ENCODE results near the gene FRAT1.
A peak's percentile ranks its signal among the peaks of the same experiment; 100 is the strongest.

FRAT1 gene

DNA sequence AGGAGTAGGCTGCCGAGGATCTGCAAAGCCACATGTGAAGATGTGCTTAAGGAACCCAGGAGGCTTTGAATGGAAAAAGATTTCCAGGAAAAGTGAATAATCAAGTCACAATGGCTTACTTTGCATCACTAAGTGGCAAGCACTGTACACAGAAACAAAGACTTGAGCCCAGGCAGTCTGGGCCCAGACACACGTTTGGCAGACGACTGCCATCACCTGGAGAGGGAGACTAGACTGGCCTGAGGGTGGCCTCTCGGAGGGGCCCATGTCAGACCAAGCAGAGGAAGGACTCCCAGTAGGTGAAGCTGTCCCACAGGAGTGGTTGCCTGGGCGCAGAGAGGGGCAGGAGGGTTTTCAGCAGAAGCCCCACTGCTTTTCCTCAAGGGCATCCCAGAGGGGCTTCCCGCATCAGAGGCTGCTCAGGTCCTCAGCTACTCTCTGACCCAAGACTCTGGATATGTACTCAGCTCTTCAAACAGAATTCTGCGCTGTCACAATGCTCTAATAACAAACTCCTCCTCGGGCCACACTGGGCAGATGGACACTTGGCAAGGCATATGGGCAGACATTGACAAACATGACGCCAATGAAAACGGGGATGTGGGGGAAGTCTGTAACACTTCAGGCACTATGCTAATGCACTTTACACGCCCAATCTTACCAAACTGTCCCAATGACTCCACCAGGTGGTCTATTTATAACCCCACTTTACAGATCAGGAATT lies 43.4 kb downstream of the FRAT1 start:
- no peaks in the 10 kb centered on the region for H3K4me1 ChIP-seq (ENCODE audit: control insufficient read depth in 1 of 2, insufficient read depth in 2 of 2, low read length in 2 of 2)
- H3K4me3 ChIP-seq (ENCODE audit: low read depth in 1 of 2, low read length in 2 of 2) = no peak overlapping the region
- H3K27ac ChIP-seq (ENCODE audit: low read depth, low read length) = no peak overlapping the region
- no peaks in the 10 kb centered on the region for H3K27me3 ChIP-seq (ENCODE audit: control insufficient read depth in 1 of 2, insufficient read depth in 2 of 2, low read length in 2 of 2)
- no peak overlapping the region for H3K9ac ChIP-seq (ENCODE audit: low read depth in 1 of 2, low read length in 2 of 2)
- H3K36me3 ChIP-seq (ENCODE audit: control insufficient read depth in 1 of 2, insufficient read depth in 2 of 2, low read length in 2 of 2) = peaks cover 18 to 65% of the 10 kb centered on the region in 2 donors
- H3K9me3 ChIP-seq (ENCODE audit: control insufficient read depth in 1 of 2, low read length in 2 of 2) = no peaks in the 10 kb centered on the region

DNA sequence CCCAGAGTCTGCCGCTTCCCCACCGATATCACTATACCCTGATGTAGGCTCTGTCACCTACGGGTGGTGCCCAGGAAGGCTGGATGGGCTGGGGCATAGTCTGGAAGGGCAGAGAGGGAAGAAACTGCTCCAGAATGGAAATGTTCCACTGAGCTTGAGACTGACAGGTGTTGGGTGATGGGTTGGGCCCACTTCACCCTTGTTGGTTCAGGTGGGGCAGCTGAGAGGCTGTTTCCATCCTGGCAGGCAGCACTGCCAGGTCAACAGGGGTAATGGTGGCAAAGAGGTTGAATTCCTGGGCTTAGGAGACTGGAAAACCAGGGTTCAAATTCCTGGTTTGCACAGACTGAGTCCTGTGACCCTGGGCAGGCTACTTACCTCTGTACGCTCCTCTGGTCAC lies 44.0 kb downstream of the FRAT1 start:
- no peak overlapping the region for H3K4me3 ChIP-seq (ENCODE audit: low read depth in 1 of 2, low read length in 2 of 2)
- no peak overlapping the region for H3K9ac ChIP-seq (ENCODE audit: low read depth in 1 of 2, low read length in 2 of 2)
- peaks cover 18 to 65% of the 10 kb centered on the region in 2 donors for H3K36me3 ChIP-seq (ENCODE audit: control insufficient read depth in 1 of 2, insufficient read depth in 2 of 2, low read length in 2 of 2)
- H3K9me3 ChIP-seq (ENCODE audit: control insufficient read depth in 1 of 2, low read length in 2 of 2) = no peaks in the 10 kb centered on the region
- no peak overlapping the region for H3K27ac ChIP-seq (ENCODE audit: low read depth, low read length)
- no peaks in the 10 kb centered on the region for H3K4me1 ChIP-seq (ENCODE audit: control insufficient read depth in 1 of 2, insufficient read depth in 2 of 2, low read length in 2 of 2)
- H3K27me3 ChIP-seq (ENCODE audit: control insufficient read depth in 1 of 2, insufficient read depth in 2 of 2, low read length in 2 of 2) = no peaks in the 10 kb centered on the region

DNA sequence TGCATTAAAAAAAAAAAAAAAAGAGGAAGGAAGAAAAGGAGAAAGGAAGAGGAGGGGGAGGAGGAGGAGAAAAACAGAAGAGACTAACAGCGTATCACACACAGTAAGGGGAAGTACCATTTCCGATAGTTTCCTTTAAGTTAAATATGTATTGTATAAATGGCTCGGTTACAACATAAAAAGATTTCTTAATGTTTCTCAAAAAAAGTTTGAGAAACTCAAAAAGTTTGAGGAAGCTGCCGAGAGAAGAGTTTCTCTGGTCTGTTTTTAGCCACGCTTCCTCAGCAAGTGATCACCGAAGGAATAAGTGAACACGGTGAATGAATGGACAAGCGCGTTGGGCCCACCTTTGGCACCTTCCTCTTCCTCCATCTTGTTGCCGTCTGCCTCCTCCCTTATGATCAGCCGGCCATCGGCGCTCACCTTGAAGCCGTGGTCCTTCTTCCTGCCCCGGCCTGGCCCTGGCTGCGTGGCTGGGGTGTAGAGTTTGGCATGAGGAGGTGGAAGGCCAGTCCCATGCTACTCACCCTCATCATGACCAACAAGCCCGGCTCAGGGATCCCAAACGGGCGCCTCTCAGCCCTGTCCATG lies 46.8 kb downstream of the FRAT1 start:
- Histone ChIP-seq H3K4me1 (ENCODE audit: control insufficient read depth in 1 of 2, insufficient read depth in 2 of 2, low read length in 2 of 2) (no peaks in the 10 kb centered on the region), H3K36me3 (ENCODE audit: control insufficient read depth in 1 of 2, insufficient read depth in 2 of 2, low read length in 2 of 2) (peaks cover 18 to 66% of the 10 kb centered on the region in 2 donors), H3K27ac (ENCODE audit: low read depth, low read length) (no peak overlapping the region), H3K27me3 (ENCODE audit: control insufficient read depth in 1 of 2, insufficient read depth in 2 of 2, low read length in 2 of 2) (no peaks in the 10 kb centered on the region), H3K9ac (ENCODE audit: low read depth in 1 of 2, low read length in 2 of 2) (no peak overlapping the region), H3K9me3 (ENCODE audit: control insufficient read depth in 1 of 2, low read length in 2 of 2) (no peaks in the 10 kb centered on the region), H3K4me3 (ENCODE audit: low read depth in 1 of 2, low read length in 2 of 2) (no peak overlapping the region)

DNA sequence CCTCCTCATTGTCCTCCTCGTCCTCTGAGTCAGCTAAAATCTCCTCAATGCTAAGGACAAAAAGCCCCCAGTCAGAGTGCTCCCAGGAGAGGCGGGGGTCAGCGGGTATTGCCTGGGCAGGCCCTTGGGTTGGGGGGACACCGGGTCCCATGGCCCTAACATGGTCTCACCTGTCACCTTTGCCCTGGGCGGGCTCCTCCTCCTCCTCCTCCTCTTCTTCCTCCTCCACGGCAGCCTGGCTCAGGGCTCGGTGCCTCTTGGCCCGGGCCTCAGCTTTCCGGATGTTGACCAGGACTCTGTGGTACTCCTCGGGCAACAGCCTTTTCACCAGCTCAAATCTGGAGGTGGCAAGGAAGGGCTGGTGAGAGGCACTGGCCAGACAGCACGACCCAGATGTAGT lies 47.5 kb downstream of the FRAT1 start:
- no peak overlapping the region for H3K4me3 ChIP-seq (ENCODE audit: low read depth in 1 of 2, low read length in 2 of 2)
- H3K9me3 ChIP-seq (ENCODE audit: control insufficient read depth in 1 of 2, low read length in 2 of 2) = no peaks in the 10 kb centered on the region
- no peaks in the 10 kb centered on the region for H3K27me3 ChIP-seq (ENCODE audit: control insufficient read depth in 1 of 2, insufficient read depth in 2 of 2, low read length in 2 of 2)
- no peak overlapping the region for H3K9ac ChIP-seq (ENCODE audit: low read depth in 1 of 2, low read length in 2 of 2)
- H3K27ac ChIP-seq (ENCODE audit: low read depth, low read length) = peak overlapping the region; percentile 10
- H3K4me1 ChIP-seq (ENCODE audit: control insufficient read depth in 1 of 2, insufficient read depth in 2 of 2, low read length in 2 of 2) = no peaks in the 10 kb centered on the region
- H3K36me3 ChIP-seq (ENCODE audit: control insufficient read depth in 1 of 2, insufficient read depth in 2 of 2, low read length in 2 of 2) = peaks cover 25 to 68% of the 10 kb centered on the region in 2 donors

DNA sequence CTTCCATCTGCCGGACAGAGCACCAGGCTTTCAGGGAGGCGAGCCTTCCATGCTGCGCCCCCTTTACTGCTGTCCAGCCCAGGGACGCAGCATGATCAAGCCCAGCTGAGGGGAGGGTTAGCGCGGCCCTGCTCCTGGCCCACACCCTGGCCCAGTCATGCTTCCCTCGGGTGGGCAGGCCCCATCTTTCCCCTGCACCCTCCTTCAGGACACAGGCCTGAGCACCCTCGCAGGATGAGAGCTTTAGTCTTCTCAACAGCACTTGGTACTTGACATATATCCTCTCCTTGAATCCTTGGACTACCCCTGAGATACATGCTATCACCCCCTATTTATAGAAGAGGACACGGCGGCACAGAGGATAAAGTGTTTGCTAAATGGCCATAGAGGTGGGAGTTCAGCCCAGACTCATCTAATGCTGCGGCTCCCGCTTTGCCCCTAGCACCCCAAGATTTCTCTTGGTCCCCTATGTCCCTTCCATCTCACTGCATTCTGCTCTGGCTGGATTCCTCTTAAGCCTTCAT lies 48.1 kb downstream of the FRAT1 start:
- Histone ChIP-seq H3K9me3 (ENCODE audit: control insufficient read depth in 1 of 2, low read length in 2 of 2) (no peaks in the 10 kb centered on the region), H3K27me3 (ENCODE audit: control insufficient read depth in 1 of 2, insufficient read depth in 2 of 2, low read length in 2 of 2) (no peaks in the 10 kb centered on the region), H3K36me3 (ENCODE audit: control insufficient read depth in 1 of 2, insufficient read depth in 2 of 2, low read length in 2 of 2) (peaks cover 30 to 75% of the 10 kb centered on the region in 2 donors), H3K27ac (ENCODE audit: low read depth, low read length) (no peak overlapping the region), H3K4me3 (ENCODE audit: low read depth in 1 of 2, low read length in 2 of 2) (no peak overlapping the region), H3K9ac (ENCODE audit: low read depth in 1 of 2, low read length in 2 of 2) (no peak overlapping the region), H3K4me1 (ENCODE audit: control insufficient read depth in 1 of 2, insufficient read depth in 2 of 2, low read length in 2 of 2) (no peaks in the 10 kb centered on the region)

Data from duodenal mucosa (tissue), 2 donors.